SK-N-SH (cell line): ENCODE data around the gene PCDHGB4. TPM values are rescaled to one million over a fixed set of nuclear protein-coding genes. Genes with fewer than 3 reads are reported as not detected.
A peak's percentile ranks its signal among the peaks of the same experiment; 100 is the strongest.

Experiments used
- CTCF ChIA-PET: fragments of 300-600, 350-600 bp; formaldehyde crosslinking; extraction: SDS; loops from one replicate; lab custom pipeline; 2021; lab: Yijun Ruan, JAX
- POLR2A ChIA-PET: fragments of 350-600 bp; sonication (Branson Sonifier 250); formaldehyde crosslinking; extraction: SDS; loops from one replicate; lab custom pipeline; 2020; ENCODE audit warnings: antibody characterized with exemption, inconsistent platforms; lab: Yijun Ruan, JAX
- DNase-seq: peaks from one replicate; pipeline ENCODE4 v3.0.0; 2012
- H2AFZ ChIP-seq: fragments of 200-600 bp; sonication (generic); 2 replicates; pipeline ENCODE4 v1.8.1; 2016; ENCODE audit warnings: antibody characterized with exemption, mild to moderate bottlenecking, low read depth
- H3F3A ChIP-seq: fragments of 200-600 bp; sonication (generic); replicated peaks from 2 replicates; pipeline ENCODE3; 2016; ENCODE audit warnings: antibody characterized with exemption, mild to moderate bottlenecking; ENCODE audit not compliant: insufficient read depth
- H3K27ac ChIP-seq, 2 experiments: fragments of 200-500 bp in 1 of 2; fragments of 200-600 bp in 1 of 2; sonication (Bioruptor generic) in 1 of 2; sonication (generic), shearing (Covaris generic) in 1 of 2; 2 replicates each; pipeline versions ENCODE4 v1.5.1 to v1.6.1; 2014 to 2016; ENCODE audit warnings: low read depth in 2 of 2, inconsistent platforms in 1 of 2, low read length in 1 of 2, mild to moderate bottlenecking in 1 of 2, mixed read lengths in 1 of 2
- H3K27me3 ChIP-seq: fragments of 200-600 bp; sonication (generic), shearing (Covaris generic); 2 replicates; pipeline ENCODE4 v1.6.1; 2016; ENCODE audit warnings: mixed run types; ENCODE audit not compliant: insufficient read depth
- H3K36me3 ChIP-seq, 2 experiments: fragments of 200-500 bp in 1 of 2; fragments of 200-600 bp in 1 of 2; sonication (Bioruptor generic) in 1 of 2; sonication (generic) in 1 of 2; replicated peaks in 1 of 2; 2 replicates each; pipeline versions ENCODE3 to v1.5.1; 2014 to 2016; ENCODE audit warnings: low read length in 1 of 2, mild to moderate bottlenecking in 1 of 2; ENCODE audit not compliant: insufficient read depth in 2 of 2, control insufficient read depth in 1 of 2
- H3K4me1 ChIP-seq, 2 experiments: fragments of 200-500 bp in 1 of 2; fragments of 200-600 bp in 1 of 2; sonication (Bioruptor generic) in 1 of 2; sonication (generic), shearing (Covaris generic) in 1 of 2; 2 replicates each; pipeline versions ENCODE4 v1.5.1 to v1.6.1; 2014 to 2016; ENCODE audit warnings: low read depth in 1 of 2, low read length in 1 of 2, mixed run types in 1 of 2; ENCODE audit not compliant: insufficient read depth in 2 of 2, control insufficient read depth in 1 of 2
- H3K4me2 ChIP-seq: fragments of 200-600 bp; sonication (generic), shearing (Covaris generic); 2 replicates; pipeline ENCODE4 v1.6.1; 2017; ENCODE audit warnings: mixed run types
- H3K4me3 ChIP-seq, 2 experiments: fragments of 200-500 bp in 1 of 2; fragments of 200-600 bp in 1 of 2; sonication (Bioruptor generic) in 1 of 2; sonication (generic), shearing (Covaris generic) in 1 of 2; 2 replicates each; pipeline versions ENCODE4 v1.5.1 to v1.8.1; 2014 to 2016; ENCODE audit warnings: low read depth in 2 of 2, inconsistent platforms in 1 of 2, low read length in 1 of 2, mild to moderate bottlenecking in 1 of 2, mixed read lengths in 1 of 2, moderate library complexity in 1 of 2
- H3K79me2 ChIP-seq: fragments of 200-600 bp; sonication (generic); 2 replicates; pipeline ENCODE4 v1.8.1; 2017; ENCODE audit warnings: mild to moderate bottlenecking; ENCODE audit not compliant: insufficient read depth
- H3K9ac ChIP-seq: fragments of 200-600 bp; sonication (generic); 2 replicates; pipeline ENCODE4 v1.6.1; 2017; ENCODE audit warnings: mixed run types
- H3K9me2 ChIP-seq: fragments of 200-600 bp; sonication (generic); 2 replicates; pipeline ENCODE4 v1.6.1; 2017; ENCODE audit warnings: mixed run types
- H3K9me3 ChIP-seq: fragments of 200-600 bp; sonication (generic); 2 replicates; pipeline ENCODE4 v1.6.1; 2017; ENCODE audit warnings: mixed run types, mild to moderate bottlenecking, moderate library complexity
- H4K20me1 ChIP-seq: fragments of 200-600 bp; sonication (generic); 2 replicates; pipeline ENCODE4 v1.6.1; 2017; ENCODE audit warnings: mild to moderate bottlenecking, mixed run types; ENCODE audit not compliant: insufficient read depth
- CHD2 ChIP-seq: fragments of 150-350 bp; IDR thresholded peaks from 2 replicates; pipeline ENCODE4 v1.6.1; 2018; ENCODE audit warnings: low read length; ENCODE audit not compliant: partially characterized antibody
- EZH2phosphoT487 ChIP-seq: fragments of 200-600 bp; sonication (generic); IDR thresholded peaks from 2 replicates; pipeline ENCODE4 v1.6.1; 2017; ENCODE audit warnings: low read depth, mixed run types, mild to moderate bottlenecking, antibody characterized with exemption, moderate library complexity, borderline replicate concordance
- GABPA ChIP-seq: IDR thresholded peaks from 2 replicates; pipeline ENCODE4 v1.4.0; 2012; ENCODE audit warnings: low read depth, mild to moderate bottlenecking
- JUND ChIP-seq: IDR thresholded peaks from 2 replicates; pipeline ENCODE4 v1.4.0; 2012
- MXI1 ChIP-seq: IDR thresholded peaks from 2 replicates; pipeline ENCODE4 v1.6.1; 2012; ENCODE audit warnings: mild to moderate bottlenecking, low read depth, low read length, improper control_type of control experiment
- NFIC ChIP-seq: IDR thresholded peaks from 2 replicates; pipeline ENCODE4 v1.4.0; 2012; ENCODE audit warnings: borderline replicate concordance
- NRF1 ChIP-seq: IDR thresholded peaks from 2 replicates; pipeline ENCODE4 v1.6.1; 2012; ENCODE audit warnings: low read depth, mild to moderate bottlenecking, low read length
- POLR2AphosphoS5 ChIP-seq: IDR thresholded peaks from 2 replicates; pipeline ENCODE4 v1.6.1; 2012; ENCODE audit warnings: low read depth, low read length
- RAD21 ChIP-seq: IDR thresholded peaks from 2 replicates; pipeline ENCODE4 v1.6.1; 2012; ENCODE audit warnings: mild to moderate bottlenecking, low read length
- RCOR1 ChIP-seq: fragments of 150-350 bp; IDR thresholded peaks from 2 replicates; pipeline ENCODE4 v1.6.1; 2017; ENCODE audit warnings: antibody characterized with exemption, low read length
- RFX5 ChIP-seq: IDR thresholded peaks from 2 replicates; pipeline ENCODE4 v1.6.1; 2012; ENCODE audit warnings: mild to moderate bottlenecking, improper control_type of control experiment, low read length
- RXRA ChIP-seq: IDR thresholded peaks from 2 replicates; pipeline ENCODE4 v1.4.0; 2012; ENCODE audit warnings: low read depth, mild to moderate bottlenecking, borderline replicate concordance
- SMC3 ChIP-seq: IDR thresholded peaks from 2 replicates; pipeline ENCODE4 v1.6.1; 2012; ENCODE audit warnings: low read depth, low read length, improper control_type of control experiment
- TAF1 ChIP-seq: IDR thresholded peaks from 2 replicates; pipeline ENCODE4 v1.6.1; 2012; ENCODE audit warnings: low read depth, mild to moderate bottlenecking, low read length, moderate library complexity, borderline replicate concordance
- TEAD4 ChIP-seq: IDR thresholded peaks from 2 replicates; pipeline ENCODE4 v1.4.0; 2012; ENCODE audit warnings: mild to moderate bottlenecking, borderline replicate concordance; ENCODE audit not compliant: insufficient read depth
- YY1 ChIP-seq: IDR thresholded peaks from 2 replicates; pipeline ENCODE4 v1.4.0; 2012; ENCODE audit warnings: low read depth, mild to moderate bottlenecking
- WGBS: methylation state at CpG from one replicate; pipeline ENCODE4 v1.1.6; 2017; ENCODE audit warnings: low lambda C conversion rate; 5-methylcytosine and 5-hydroxymethylcytosine counted together
- polyA plus RNA-seq, 3 experiments: library from polyadenylated mRNA; depleted of rRNA; stranded (reverse); fragments of >200 nt; gene quantifications; 2 replicates each; pipeline ENCODE4 v1.2.3, GENCODE V29; 2012
- TF ChIP-seq, protein P1 (sequence below): fragments of 150-350 bp; IDR thresholded peaks from 2 replicates; pipeline ENCODE4 v1.6.1; 2016; ENCODE audit warnings: mild to moderate bottlenecking, low read depth, low read length
- TF ChIP-seq, protein P2 (sequence below): fragments of 200-600 bp; sonication (generic); IDR thresholded peaks from 2 replicates; pipeline ENCODE4 v1.6.1; 2017; ENCODE audit warnings: antibody characterized with exemption, mild to moderate bottlenecking, moderate library complexity
- TF ChIP-seq, protein P3 (sequence below): IDR thresholded peaks from 2 replicates; pipeline ENCODE4; 2012

PCDHGB4 gene
- polyA plus RNA-seq, 1 of the 3 experiments (the other 2 are of a cell fraction): 0.64 TPM

DNA sequence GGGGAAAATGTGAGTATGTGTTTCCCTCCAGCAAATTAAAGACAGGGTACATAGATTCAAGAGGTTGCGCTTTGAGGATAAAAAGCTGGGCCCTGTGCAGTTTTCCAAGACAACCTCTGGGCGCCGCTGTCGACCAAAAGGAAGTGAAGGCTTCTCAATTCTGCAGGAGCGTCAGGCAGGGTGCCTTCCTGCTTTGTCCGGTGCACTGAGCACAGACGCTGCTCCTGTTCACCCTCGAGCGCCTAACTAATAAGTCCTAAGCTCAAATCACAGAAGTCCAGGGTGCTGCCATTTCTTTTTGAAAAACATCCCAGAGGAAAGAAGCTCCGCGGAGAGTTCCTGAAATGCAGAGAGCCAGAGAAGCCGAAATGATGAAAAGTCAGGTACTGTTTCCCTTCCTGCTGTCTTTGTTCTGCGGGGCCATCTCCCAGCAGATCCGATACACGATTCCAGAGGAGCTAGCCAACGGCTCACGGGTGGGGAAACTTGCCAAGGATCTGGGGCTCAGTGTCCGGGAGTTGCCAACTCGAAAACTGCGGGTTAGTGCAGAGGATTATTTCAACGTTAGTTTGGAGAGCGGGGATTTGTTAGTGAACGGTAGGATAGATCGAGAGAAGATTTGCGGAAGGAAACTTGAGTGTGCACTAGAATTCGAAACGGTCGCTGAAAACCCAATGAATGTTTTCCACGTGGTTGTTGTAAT is 37.4 kb upstream of the PCDHGB4 start, which contains the start of gene PCDHGB1:
TSS of gene PCDHGB1 (plus strand) at position 183 of the 703 bp plus-strand sequence. CDS start at position 345, 162 bp downstream.
- TF ChIP-seq EZH2phosphoT487 (no peak), SMC3 (no peak), RAD21 (peak; percentile 44), POLR2AphosphoS5 (no peak)
- TF ChIP-seq, protein P1, sequence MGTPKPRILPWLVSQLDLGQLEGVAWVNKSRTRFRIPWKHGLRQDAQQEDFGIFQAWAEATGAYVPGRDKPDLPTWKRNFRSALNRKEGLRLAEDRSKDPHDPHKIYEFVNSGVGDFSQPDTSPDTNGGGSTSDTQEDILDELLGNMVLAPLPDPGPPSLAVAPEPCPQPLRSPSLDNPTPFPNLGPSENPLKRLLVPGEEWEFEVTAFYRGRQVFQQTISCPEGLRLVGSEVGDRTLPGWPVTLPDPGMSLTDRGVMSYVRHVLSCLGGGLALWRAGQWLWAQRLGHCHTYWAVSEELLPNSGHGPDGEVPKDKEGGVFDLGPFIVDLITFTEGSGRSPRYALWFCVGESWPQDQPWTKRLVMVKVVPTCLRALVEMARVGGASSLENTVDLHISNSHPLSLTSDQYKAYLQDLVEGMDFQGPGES: no peak
- TF ChIP-seq, protein P2, sequence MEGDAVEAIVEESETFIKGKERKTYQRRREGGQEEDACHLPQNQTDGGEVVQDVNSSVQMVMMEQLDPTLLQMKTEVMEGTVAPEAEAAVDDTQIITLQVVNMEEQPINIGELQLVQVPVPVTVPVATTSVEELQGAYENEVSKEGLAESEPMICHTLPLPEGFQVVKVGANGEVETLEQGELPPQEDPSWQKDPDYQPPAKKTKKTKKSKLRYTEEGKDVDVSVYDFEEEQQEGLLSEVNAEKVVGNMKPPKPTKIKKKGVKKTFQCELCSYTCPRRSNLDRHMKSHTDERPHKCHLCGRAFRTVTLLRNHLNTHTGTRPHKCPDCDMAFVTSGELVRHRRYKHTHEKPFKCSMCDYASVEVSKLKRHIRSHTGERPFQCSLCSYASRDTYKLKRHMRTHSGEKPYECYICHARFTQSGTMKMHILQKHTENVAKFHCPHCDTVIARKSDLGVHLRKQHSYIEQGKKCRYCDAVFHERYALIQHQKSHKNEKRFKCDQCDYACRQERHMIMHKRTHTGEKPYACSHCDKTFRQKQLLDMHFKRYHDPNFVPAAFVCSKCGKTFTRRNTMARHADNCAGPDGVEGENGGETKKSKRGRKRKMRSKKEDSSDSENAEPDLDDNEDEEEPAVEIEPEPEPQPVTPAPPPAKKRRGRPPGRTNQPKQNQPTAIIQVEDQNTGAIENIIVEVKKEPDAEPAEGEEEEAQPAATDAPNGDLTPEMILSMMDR: peak; percentile 39
- TF ChIP-seq, all 33 proteins: peak for 2
- no peaks in the 10 kb centered on the region for H3F3A ChIP-seq
- H2AFZ ChIP-seq: 0 out of 2 replicates have a peak within 1 kb of the TSS, but pooled peaks have one; percentile 32
- POLR2A ChIA-PET: no interaction called here
- no peaks in the 10 kb centered on the region; the same call in 1 of the 2 replicates for H3K9me3 ChIP-seq
- no peaks in the 10 kb centered on the region for H3K27me3 ChIP-seq
- no peak within 1 kb of the TSS for H3K4me2 ChIP-seq
- DNase-seq: peak; percentile 63
- no peaks in the 10 kb centered on the region for H4K20me1 ChIP-seq
- H3K9me2 ChIP-seq: no peaks in the 10 kb centered on the region
- no peak within 1 kb of the TSS for H3K27ac ChIP-seq
- no peaks in the 10 kb centered on the region for H3K79me2 ChIP-seq
- peak within 1 kb of the TSS in 1 of 2 experiments; percentile 6; a peak in 1 of 4 replicates for H3K4me3 ChIP-seq
- no peak within 1 kb of the TSS for H3K9ac ChIP-seq
- WGBS: 60% methylated on average over 29 of the region's 29 CpGs
- H3K36me3 ChIP-seq: no peaks in the 10 kb centered on the region
- H3K4me1 ChIP-seq: no peaks in the 10 kb centered on the region
- CTCF ChIA-PET: interaction anchor here (0.5 to 2.7 kb wide), 9 partner anchors 14 to 217 kb away, joined by 3 to 13 read pairs (median 3); partner anchors contain the start of genes PCDHB9 and PCDHGB7

DNA sequence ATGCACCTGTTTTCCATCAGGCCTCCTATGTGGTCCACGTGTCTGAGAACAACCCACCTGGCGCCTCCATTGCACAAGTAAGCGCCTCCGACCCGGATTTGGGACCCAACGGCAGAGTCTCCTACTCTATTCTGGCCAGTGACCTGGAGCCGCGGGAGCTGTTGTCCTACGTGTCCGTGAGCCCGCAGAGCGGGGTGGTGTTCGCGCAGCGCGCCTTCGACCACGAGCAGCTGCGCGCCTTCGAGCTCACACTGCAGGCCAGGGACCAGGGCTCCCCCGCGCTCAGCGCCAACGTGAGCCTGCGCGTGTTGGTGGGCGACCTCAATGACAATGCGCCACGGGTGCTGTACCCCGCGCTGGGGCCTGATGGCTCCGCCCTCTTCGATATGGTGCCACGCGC is 35.9 kb upstream of the PCDHGB4 start:
- H3K4me3 ChIP-seq: no peak overlapping the region; a peak in 1 of 4 replicates
- DNase-seq: no peak
- no peaks in the 10 kb centered on the region for H3K27me3 ChIP-seq
- no peak for TF ChIP-seq CHD2
- TF ChIP-seq RAD21: no peak
- TF ChIP-seq MXI1: no peak
- no peak for TF ChIP-seq RFX5
- TF ChIP-seq YY1: no peak
- no peak for TF ChIP-seq RCOR1
- TF ChIP-seq TEAD4: no peak
- no peak for TF ChIP-seq JUND
- no peak for TF ChIP-seq RXRA
- TF ChIP-seq TAF1: no peak
- no peak for TF ChIP-seq GABPA
- TF ChIP-seq NRF1: no peak
- TF ChIP-seq, protein P3, sequence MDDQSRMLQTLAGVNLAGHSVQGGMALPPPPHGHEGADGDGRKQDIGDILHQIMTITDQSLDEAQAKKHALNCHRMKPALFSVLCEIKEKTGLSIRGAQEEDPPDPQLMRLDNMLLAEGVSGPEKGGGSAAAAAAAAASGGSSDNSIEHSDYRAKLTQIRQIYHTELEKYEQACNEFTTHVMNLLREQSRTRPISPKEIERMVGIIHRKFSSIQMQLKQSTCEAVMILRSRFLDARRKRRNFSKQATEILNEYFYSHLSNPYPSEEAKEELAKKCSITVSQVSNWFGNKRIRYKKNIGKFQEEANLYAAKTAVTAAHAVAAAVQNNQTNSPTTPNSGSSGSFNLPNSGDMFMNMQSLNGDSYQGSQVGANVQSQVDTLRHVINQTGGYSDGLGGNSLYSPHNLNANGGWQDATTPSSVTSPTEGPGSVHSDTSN: no peak
- no peak for TF ChIP-seq NFIC
- TF ChIP-seq, protein P1: no peak
- no peaks in the 10 kb centered on the region for H3K4me1 ChIP-seq
- H3K9me3 ChIP-seq: no peaks in the 10 kb centered on the region; the same call in 1 of the 2 replicates
- ChIA-PET CTCF (interaction anchor here (2.7 kb wide), 1 partner anchor 213 kb away, joined by 13 read pairs; no protein-coding TSS in a partner anchor), POLR2A (no interaction called here)
- 91% methylated on average over 25 of the region's 36 CpGs for WGBS
- H3K36me3 ChIP-seq: no peaks in the 10 kb centered on the region
- H3K9me2 ChIP-seq: no peaks in the 10 kb centered on the region
- no peaks in the 10 kb centered on the region for H3K79me2 ChIP-seq
- H4K20me1 ChIP-seq: no peaks in the 10 kb centered on the region
- H2AFZ ChIP-seq: no peak overlapping the region
- H3K4me2 ChIP-seq: no peak overlapping the region
- H3F3A ChIP-seq: no peaks in the 10 kb centered on the region
- H3K27ac ChIP-seq: no peak overlapping the region
- no peak overlapping the region for H3K9ac ChIP-seq
